Measurements from ENCODE around the gene HK3.

GRCh38 chr5:176859916-176860315, 39.2 kb downstream of the HK3 start:
- no peak for TF ChIP-seq CTCF (IDR thresholded peaks at IDR 0.05 in 2 of 3, conservative IDR thresholded peaks at IDR 0.05 in 1 of 3; ENCODE audit: insufficient read depth in 2 of 3, low read depth in 1 of 3, low read length in 3 of 3)
- TF ChIP-seq POLR2A (conservative IDR thresholded peaks at IDR 0.05): no peak
- no peak for TF ChIP-seq FOXP4 (CRISPR knock-in tag; IDR thresholded peaks at IDR 0.05; ENCODE audit: borderline replicate concordance)

Measured in K562 (cell line).